NB4 (cell line): ENCODE data around the gene TAGLN.
"Not testable (repeated sequence)": the region's sequence is repeated elsewhere in the genome, so short reads cannot be mapped to it uniquely, and the experiment has no call there.

Experiments
- POLR2A ChIP-seq: IDR thresholded peaks from 2 replicates; pipeline ENCODE4 v1.6.1; 2011; ENCODE audit warnings: mild to moderate bottlenecking; ENCODE audit not compliant: insufficient read length; ENCODE audit errors: extremely low read depth
- TF ChIP-seq, protein P1 (sequence below): IDR thresholded peaks from one replicate; pipeline ENCODE4 v1.5.1; 2012; ENCODE audit warnings: low read depth, low read length

GRCh38 chr11:117207481-117207880 lies 8.3 kb downstream of the TAGLN start:
- TF ChIP-seq, protein P1, sequence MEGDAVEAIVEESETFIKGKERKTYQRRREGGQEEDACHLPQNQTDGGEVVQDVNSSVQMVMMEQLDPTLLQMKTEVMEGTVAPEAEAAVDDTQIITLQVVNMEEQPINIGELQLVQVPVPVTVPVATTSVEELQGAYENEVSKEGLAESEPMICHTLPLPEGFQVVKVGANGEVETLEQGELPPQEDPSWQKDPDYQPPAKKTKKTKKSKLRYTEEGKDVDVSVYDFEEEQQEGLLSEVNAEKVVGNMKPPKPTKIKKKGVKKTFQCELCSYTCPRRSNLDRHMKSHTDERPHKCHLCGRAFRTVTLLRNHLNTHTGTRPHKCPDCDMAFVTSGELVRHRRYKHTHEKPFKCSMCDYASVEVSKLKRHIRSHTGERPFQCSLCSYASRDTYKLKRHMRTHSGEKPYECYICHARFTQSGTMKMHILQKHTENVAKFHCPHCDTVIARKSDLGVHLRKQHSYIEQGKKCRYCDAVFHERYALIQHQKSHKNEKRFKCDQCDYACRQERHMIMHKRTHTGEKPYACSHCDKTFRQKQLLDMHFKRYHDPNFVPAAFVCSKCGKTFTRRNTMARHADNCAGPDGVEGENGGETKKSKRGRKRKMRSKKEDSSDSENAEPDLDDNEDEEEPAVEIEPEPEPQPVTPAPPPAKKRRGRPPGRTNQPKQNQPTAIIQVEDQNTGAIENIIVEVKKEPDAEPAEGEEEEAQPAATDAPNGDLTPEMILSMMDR = not testable (repeated sequence)
- not testable (repeated sequence) for TF ChIP-seq POLR2A
